Measurements from ENCODE around the gene NR2C1.

NR2C1 gene

DNA sequence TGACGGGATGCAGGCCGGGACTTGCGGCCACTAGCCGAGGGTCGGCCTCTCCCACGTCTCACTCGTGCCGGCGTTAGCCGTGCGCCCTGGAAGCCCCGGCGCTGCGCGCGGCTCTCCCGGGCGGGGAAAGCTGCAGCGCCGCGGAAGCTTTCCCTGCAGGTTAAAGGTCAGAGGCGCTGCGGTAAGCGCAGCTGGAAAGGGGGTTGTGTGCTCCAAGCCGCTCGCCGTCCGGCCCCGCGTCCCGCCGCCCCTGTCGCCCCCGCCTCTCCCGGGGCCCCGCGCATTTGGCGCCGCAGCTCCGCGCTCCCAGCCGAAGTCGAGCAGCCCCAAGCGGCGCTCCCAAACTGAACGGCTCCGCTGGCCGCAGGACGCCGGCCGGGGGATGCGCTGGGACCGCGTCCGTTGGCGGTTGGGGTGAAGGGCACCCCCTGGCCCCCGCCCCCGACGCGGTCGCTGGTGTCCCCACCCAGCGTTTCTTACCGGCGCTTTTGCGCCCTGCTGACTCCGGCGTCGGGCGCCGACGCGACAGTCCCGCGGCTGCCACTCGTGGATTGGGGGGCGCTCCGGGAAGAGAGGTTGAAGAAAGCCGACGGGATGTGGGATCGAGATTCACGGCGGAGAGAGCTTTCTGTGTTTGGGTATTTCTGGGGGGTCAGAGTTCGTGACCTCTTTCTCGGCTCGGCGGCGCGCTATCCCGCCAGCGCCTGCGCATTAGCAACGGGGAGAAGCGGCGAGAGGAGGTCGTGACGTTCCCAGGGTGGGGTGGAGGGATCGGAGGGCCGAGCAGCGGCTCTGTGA lies at the start of gene NR2C1 (continued):
- TF ChIP-seq FEZF1 (tag by site-specific recombination; IDR thresholded peaks at IDR 0.05): peak; percentile 18; the same call in 1 of the 2 replicates
- TF ChIP-seq GLI4 (tag by site-specific recombination; IDR thresholded peaks at IDR 0.05): 0 out of 2 replicates have a peak, but pooled peaks have one; percentile 58
- TF ChIP-seq, protein P1, sequence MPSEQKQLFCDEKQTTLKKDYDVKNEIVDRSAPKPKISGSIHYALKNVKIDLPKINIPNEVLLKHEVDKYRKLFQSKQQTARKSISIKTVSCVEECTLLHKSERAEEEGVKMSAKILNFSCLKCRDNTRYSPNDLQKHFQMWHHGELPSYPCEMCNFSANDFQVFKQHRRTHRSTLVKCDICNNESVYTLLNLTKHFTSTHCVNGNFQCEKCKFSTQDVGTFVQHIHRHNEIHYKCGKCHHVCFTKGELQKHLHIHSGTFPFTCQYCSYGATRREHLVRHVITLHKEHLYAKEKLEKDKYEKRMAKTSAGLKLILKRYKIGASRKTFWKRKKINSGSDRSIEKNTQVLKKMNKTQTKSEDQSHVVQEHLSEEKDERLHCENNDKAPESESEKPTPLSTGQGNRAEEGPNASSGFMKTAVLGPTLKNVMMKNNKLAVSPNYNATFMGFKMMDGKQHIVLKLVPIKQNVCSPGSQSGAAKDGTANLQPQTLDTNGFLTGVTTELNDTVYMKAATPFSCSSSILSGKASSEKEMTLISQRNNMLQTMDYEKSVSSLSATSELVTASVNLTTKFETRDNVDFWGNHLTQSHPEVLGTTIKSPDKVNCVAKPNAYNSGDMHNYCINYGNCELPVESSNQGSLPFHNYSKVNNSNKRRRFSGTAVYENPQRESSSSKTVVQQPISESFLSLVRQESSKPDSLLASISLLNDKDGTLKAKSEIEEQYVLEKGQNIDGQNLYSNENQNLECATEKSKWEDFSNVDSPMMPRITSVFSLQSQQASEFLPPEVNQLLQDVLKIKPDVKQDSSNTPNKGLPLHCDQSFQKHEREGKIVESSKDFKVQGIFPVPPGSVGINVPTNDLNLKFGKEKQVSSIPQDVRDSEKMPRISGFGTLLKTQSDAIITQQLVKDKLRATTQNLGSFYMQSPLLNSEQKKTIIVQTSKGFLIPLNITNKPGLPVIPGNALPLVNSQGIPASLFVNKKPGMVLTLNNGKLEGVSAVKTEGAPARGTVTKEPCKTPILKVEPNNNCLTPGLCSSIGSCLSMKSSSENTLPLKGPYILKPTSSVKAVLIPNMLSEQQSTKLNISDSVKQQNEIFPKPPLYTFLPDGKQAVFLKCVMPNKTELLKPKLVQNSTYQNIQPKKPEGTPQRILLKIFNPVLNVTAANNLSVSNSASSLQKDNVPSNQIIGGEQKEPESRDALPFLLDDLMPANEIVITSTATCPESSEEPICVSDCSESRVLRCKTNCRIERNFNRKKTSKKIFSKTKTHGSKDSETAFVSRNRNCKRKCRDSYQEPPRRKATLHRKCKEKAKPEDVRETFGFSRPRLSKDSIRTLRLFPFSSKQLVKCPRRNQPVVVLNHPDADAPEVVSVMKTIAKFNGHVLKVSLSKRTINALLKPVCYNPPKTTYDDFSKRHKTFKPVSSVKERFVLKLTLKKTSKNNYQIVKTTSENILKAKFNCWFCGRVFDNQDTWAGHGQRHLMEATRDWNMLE (tag by site-specific recombination; conservative IDR thresholded peaks at IDR 0.05; ENCODE audit: low read depth): peak; percentile 57
- TF ChIP-seq ZFHX2 (tag by site-specific recombination; conservative IDR thresholded peaks at IDR 0.05): peak; percentile 55
- TF ChIP-seq KLF1 (tag by site-specific recombination; IDR thresholded peaks at IDR 0.05): peak; percentile 41; the same call in 1 of the 2 replicates
- TF ChIP-seq, protein P2, sequence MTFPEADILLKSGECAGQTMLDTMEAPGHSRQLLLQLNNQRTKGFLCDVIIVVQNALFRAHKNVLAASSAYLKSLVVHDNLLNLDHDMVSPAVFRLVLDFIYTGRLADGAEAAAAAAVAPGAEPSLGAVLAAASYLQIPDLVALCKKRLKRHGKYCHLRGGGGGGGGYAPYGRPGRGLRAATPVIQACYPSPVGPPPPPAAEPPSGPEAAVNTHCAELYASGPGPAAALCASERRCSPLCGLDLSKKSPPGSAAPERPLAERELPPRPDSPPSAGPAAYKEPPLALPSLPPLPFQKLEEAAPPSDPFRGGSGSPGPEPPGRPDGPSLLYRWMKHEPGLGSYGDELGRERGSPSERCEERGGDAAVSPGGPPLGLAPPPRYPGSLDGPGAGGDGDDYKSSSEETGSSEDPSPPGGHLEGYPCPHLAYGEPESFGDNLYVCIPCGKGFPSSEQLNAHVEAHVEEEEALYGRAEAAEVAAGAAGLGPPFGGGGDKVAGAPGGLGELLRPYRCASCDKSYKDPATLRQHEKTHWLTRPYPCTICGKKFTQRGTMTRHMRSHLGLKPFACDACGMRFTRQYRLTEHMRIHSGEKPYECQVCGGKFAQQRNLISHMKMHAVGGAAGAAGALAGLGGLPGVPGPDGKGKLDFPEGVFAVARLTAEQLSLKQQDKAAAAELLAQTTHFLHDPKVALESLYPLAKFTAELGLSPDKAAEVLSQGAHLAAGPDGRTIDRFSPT (tag by site-specific recombination; IDR thresholded peaks at IDR 0.05): no peak
- TF ChIP-seq ZNF843 (tag by site-specific recombination; IDR thresholded peaks at IDR 0.05): peak; percentile 59
- no peak for TF ChIP-seq ZNF311 (tag by site-specific recombination; IDR thresholded peaks at IDR 0.05; ENCODE audit: borderline replicate concordance)
- TF ChIP-seq ZNF114 (tag by site-specific recombination; IDR thresholded peaks at IDR 0.05): no peak
- no peak for TF ChIP-seq ZNF221 (tag by site-specific recombination; IDR thresholded peaks at IDR 0.05; ENCODE audit: borderline replicate concordance)
- peak; percentile 81; the same call in 1 of the 2 replicates for TF ChIP-seq MZF1 (tag by site-specific recombination; IDR thresholded peaks at IDR 0.05; ENCODE audit: borderline replicate concordance)
- TF ChIP-seq ZNF830 (tag by site-specific recombination; IDR thresholded peaks at IDR 0.05; ENCODE audit: low read depth): no peak
- peak; percentile 79 for TF ChIP-seq SP7 (tag by site-specific recombination; IDR thresholded peaks at IDR 0.05)
- TF ChIP-seq ZNF677 (tag by site-specific recombination; IDR thresholded peaks at IDR 0.05): no peak
- TF ChIP-seq, protein P3, sequence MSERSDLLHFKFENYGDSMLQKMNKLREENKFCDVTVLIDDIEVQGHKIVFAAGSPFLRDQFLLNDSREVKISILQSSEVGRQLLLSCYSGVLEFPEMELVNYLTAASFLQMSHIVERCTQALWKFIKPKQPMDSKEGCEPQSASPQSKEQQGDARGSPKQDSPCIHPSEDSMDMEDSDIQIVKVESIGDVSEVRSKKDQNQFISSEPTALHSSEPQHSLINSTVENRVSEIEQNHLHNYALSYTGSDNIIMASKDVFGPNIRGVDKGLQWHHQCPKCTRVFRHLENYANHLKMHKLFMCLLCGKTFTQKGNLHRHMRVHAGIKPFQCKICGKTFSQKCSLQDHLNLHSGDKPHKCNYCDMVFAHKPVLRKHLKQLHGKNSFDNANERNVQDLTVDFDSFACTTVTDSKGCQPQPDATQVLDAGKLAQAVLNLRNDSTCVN (tag by site-specific recombination; optimal IDR thresholded peaks at IDR 0.05): peak; percentile 93
- TF ChIP-seq KLF7 (tag by site-specific recombination; IDR thresholded peaks at IDR 0.05; ENCODE audit: borderline replicate concordance): peak; percentile 46; the same call in 1 of the 2 replicates
- no peak for TF ChIP-seq ZNF791 (tag by site-specific recombination; IDR thresholded peaks at IDR 0.05)
- no peak for TF ChIP-seq ZNF354C (tag by site-specific recombination; IDR thresholded peaks at IDR 0.05; ENCODE audit: borderline replicate concordance, low read depth)
- TF ChIP-seq ZNF624 (tag by site-specific recombination; IDR thresholded peaks at IDR 0.05): no peak
- TF ChIP-seq EGR2 (tag by site-specific recombination; IDR thresholded peaks at IDR 0.05; ENCODE audit: low read depth): no peak
- TF ChIP-seq, protein P4, sequence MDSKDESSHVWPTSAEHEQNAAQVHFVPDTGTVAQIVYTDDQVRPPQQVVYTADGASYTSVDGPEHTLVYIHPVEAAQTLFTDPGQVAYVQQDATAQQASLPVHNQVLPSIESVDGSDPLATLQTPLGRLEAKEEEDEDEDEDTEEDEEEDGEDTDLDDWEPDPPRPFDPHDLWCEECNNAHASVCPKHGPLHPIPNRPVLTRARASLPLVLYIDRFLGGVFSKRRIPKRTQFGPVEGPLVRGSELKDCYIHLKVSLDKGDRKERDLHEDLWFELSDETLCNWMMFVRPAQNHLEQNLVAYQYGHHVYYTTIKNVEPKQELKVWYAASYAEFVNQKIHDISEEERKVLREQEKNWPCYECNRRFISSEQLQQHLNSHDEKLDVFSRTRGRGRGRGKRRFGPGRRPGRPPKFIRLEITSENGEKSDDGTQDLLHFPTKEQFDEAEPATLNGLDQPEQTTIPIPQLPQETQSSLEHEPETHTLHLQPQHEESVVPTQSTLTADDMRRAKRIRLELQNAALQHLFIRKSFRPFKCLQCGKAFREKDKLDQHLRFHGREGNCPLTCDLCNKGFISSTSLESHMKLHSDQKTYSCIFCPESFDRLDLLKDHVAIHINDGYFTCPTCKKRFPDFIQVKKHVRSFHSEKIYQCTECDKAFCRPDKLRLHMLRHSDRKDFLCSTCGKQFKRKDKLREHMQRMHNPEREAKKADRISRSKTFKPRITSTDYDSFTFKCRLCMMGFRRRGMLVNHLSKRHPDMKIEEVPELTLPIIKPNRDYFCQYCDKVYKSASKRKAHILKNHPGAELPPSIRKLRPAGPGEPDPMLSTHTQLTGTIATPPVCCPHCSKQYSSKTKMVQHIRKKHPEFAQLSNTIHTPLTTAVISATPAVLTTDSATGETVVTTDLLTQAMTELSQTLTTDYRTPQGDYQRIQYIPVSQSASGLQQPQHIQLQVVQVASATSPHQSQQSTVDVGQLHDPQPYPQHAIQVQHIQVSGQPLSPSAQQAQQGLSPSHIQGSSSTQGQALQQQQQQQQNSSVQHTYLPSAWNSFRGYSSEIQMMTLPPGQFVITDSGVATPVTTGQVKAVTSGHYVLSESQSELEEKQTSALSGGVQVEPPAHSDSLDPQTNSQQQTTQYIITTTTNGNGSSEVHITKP (tag by site-specific recombination; IDR thresholded peaks at IDR 0.05): no peak
- TF ChIP-seq, protein P5, sequence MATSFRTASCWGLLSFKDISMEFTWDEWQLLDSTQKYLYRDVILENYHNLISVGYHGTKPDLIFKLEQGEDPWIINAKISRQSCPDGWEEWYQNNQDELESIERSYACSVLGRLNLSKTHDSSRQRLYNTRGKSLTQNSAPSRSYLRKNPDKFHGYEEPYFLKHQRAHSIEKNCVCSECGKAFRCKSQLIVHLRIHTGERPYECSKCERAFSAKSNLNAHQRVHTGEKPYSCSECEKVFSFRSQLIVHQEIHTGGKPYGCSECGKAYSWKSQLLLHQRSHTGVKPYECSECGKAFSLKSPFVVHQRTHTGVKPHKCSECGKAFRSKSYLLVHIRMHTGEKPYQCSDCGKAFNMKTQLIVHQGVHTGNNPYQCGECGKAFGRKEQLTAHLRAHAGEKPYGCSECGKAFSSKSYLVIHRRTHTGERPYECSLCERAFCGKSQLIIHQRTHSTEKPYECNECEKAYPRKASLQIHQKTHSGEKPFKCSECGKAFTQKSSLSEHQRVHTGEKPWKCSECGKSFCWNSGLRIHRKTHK (tag by site-specific recombination; IDR thresholded peaks at IDR 0.05): no peak

All from HEK293 (cell line).